Right kidney (tissue), 1 donor: ENCODE data around the gene CCDC178.
"Not testable (repeated sequence)": the region's sequence is repeated elsewhere in the genome, so short reads cannot be mapped to it uniquely, and the experiment has no call there.

Source experiments
- DNase-seq: peaks from one replicate; pipeline ENCODE4 v3.0.0-alpha.2; 2016

Gene CCDC178

DNA sequence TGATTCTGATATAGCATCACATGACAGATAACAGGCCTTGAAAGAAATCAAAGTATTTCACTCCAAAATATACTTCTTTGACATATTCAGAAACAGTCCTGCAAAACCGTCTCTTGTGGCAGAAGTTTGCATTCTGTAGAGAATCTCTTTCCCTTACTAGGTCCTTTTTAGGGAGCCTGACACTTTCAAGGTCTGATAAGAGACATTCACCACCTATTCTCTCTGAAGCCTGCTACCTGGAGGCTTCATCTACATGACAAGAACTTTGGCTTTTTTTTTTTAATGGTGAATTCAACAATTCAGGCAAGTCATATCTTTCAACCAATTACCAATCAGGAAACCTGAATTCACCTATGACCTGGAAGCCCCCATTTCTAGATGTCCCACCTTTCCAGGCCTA lies 83.8 kb downstream of the CCDC178 start:
- DNase-seq = no peak

DNA sequence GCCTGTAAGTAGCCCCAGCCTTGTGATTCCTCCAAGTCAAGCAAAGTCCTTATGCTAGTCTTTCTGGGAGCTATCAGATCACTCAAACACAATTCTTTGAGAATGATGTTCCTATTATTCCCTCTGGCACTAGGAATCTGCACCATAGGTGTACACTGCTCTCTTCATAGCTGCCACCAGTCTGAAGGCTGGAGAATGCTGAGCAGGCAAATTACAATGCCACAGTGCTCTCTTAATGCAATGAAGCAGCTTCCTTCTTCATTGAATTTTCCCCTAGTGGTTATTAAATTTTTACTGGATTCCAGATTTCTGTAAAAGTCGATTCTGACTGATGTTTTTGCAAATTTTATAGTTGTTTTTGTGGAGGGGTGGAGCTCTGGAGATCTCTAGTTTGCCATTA lies 84.8 kb downstream of the CCDC178 start:
- DNase-seq = no peak

DNA sequence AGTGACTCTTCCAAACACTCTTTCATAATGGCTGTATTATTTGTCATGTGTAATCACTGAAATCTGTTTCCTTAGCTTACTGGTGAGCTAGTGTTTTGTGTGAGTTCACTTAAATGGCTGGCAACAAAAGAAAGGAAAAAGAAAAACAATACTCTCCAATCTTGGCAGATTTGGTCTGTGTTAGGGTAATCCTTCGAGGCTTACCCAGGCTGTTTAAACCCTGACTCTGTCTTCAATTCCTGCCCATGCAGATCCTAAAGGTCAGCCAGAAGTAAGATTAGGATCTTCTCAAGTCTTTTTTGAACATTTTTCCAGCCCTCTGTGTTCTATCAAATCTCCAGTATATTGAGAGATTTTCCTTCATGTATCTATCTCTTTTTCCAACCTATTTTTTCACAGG lies 85.3 kb downstream of the CCDC178 start:
- DNase-seq = no peak

DNA sequence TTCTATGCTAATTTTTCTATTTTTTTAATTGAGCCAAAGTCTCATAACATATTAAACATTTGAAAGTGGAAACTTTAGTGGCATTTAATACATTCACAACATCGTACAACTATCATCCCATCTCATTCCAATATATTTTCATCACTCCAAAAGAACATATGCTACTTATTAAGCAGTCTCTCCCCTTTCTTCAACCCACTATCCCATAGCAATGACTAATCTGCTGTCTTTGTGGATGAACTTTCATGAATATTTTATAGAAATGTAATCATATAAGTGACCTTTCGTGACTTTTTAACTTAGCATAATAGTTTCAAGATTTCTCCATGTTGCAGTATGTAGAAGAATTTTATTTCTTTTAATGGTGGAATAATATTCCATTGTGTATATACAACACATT lies 90.3 kb downstream of the CCDC178 start:
- DNase-seq = no peak

DNA sequence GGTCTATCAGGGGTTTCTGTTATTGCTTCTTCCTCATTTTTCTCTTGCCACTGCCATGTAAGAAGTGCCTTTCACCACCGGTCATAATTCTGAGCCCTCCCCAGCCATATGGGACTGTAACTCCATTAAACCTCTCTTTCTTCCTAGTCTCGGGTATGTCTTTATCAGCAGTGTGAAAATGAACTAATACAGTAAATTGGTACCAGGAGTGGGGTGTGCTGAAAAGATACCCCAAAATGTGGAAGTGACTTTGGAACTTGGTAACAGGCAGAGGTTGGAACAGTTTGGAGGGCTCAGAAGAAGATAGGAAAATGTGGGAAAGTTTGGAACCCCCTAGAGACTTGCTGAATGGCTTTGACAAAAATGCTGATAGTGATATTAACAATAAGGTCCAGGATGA lies 100.8 kb downstream of the CCDC178 start:
- not testable (repeated sequence) for DNase-seq

DNA sequence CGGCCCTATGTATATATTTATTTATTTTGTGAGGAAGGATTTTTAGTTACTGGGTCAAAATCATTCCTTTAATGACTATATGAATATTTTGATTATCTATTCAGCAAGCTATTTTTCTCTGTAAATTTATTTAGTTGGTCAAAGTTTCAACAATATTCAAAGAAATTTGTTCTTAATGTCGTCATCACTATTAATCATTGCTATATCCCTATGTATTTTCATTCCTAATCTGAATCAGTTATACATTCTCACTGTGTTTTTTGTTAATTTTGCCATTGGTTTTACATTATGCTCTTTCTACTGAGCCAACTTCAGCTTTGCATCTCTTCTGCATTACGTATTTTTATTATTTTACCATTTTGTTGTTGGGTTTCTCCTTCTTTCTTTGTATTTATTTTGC lies 105.7 kb downstream of the CCDC178 start:
- no peak for DNase-seq

DNA sequence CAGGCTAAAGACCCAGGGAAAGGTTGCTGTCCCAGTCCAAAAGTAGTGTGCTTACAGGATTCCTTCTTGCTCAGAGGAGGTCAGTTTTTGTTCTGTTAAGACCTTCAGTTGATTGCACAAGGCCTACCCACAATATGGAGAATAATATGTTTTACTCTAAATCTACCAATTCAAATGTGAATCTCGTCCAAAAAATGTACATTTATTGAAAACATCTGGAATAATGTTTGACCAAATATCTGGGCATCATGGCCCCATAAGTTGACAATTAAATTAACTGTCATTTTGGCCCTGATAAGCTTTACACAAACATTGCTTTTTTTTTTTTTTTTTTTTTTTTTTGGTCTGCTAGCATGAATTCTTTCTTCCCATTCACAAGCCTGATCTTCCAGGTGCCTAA lies 109.8 kb downstream of the CCDC178 start:
- no peak for DNase-seq

DNA sequence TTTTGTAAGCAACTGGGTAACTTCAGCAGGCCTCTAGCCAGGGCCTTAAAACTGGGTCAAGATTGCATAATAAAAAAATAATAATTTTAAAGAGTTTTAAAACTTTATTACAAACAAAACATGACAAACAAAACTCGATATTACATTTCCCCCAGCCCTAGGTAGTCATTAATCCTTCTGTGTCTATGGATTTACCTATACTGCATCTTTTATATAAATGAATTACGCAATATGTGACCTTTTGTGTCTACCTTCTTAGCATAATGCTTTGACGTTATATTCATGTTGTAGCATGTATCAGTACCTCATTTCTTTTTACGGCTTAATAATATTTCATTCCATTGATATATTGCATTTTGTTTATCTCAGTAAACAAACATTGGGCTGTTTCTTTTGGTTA lies 113.5 kb downstream of the CCDC178 start:
- no peak for DNase-seq

DNA sequence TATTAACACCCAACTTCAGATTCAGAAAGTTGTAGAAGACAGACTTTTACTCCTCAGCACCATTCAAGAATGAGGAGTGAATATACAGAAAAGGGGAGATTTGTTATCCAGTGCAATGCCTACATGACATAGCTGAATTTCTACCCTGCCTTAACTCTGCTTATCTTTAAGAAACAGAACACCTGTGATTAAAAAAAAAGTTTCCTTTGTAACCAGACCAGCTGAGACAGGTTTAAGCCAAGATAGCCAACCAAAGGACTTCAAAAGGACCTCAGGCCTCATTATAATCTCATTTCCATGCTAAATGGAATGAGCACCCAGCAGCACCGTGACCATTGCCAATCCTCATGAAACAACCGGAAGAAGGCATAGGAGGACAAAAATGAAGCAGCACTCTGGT lies 122.9 kb downstream of the CCDC178 start:
- DNase-seq = no peak

DNA sequence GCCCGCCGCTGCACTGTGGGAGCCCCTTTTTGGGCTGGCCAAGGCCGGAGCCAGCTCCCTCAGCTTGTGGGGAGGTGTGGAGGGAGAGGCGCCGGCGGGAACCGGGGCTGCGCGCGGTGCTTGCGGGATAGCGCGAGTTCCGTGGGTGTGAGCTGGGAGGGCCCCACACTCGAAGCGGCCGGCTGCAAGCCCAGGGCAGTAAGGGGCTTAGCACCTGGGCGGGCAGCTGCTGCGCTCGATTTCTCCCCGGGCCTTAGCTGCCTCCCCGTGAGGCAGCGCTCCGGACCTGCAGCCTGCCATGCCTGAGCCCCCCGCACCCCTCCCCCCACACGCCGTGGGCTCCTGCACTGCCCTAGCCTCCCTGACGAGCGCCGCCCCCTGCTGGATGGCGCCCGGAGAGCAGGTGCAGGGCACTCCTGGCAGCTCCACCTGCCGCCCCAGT lies 124.4 kb downstream of the CCDC178 start:
- DNase-seq = no peak

DNA sequence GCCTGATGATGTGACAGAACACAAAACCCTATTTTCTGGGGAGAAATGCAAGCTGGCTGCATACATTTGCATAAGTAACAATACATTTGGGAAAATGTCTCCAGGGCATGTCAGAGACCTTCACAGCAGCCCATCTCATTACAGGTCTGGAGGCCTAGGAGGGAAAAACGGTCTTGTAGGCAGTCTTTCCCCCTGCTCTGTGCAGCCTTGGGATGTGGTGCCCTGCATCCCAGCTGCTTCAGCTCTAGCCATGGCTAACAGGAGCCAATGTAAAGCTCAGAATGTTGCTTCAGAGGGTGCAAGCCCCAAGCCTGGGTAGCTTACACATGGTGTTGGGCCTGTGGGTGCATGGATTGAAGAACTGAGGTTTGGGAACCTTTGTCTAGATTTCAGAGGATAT lies 133.0 kb downstream of the CCDC178 start:
- no peak for DNase-seq

DNA sequence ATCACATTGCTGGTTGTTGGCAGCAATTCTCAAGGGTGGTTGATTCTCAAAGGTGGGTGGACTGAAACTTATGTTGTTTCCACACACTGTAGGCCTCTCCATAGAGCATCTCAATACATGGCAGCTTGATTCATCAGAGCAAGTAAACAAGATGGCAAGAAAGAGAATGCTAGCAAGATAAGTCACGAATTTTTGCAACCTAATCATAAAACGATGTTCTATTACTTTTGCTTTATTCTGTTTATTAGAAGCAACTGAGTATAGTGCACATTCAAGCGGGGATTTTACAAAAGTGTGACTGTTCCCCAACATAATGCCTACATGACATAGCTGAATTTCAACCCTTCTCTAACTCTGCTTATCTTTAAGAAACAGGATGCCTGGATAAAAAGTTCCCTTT lies 136.2 kb downstream of the CCDC178 start:
- no peak for DNase-seq

DNA sequence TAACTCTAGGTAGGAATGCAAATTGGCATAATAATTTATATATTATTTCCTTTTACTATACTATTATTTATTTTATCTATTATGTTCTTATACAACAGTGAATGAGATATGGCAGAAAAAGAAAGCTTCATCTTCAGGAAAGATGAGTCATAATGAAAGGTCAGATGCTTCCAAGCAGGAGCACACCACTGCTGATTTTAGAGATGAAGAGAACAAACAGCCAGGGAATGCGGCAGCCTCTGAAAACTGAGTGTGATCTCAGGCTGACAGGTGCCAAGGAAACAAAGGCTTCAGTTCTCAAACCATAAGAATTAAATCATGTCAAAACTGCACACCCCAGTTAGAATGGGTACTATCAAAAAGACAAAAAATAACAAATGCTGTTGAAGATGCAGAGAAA lies 149.0 kb downstream of the CCDC178 start:
- no peak for DNase-seq

DNA sequence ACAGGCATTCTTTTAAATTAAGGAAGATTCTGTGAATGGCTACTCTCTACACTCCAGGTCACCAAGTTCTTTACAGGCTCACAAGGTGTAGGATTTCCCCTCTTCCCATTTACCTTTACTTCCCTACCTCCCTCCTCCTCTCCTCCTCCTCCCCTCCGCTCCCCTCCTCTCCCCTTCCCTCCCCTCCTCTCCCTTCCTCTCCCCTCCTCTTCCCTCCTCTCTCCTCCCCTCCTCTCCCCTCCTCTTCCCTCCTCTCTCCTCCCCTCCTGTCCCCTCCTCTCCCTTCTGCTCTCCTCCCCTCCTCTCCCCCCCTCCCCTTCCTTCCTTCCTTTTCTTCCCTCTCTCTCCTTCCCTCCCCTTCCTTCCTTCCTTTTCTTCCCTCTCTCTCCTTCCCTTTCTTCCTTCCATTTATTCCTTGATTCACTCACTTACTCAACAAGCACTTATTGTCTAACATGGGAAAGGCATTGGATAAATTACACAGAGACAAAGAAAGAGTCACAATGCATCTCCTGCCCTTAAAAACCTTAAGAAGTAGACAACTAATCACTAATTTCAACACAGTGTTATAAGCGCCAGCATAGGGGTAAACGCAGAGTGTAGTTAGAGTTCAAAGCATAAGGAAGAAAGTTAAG lies 152.3 kb downstream of the CCDC178 start:
- DNase-seq = no peak

DNA sequence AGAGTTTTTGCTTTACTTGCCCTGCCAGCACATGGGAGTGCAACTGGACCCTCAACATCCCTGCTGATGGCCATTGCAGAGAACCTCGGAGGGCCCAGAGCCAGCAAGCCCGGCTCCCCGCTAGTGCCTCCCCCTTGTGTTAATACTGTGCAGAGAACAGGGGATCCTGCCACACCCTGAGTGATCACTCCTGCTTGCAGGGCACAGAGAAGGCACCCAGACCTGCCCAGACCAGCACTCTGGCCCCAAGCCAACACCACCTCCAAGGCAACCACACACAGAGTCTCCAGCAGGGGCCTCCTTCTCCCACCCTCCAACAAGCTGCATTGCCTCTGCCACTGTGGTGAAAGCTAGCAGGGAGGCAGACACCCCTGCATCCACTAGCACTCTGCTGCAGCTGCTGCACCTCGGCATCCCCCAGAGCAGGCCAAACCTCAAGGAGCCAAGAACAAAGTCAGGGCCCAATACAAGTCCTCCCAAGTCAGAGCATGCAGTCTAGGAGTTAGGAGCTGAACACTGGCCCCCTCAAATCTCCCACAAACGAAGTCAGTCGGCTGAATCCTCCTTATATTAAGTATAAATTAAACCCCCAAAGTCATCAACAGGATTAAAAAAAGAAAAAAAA lies 157.7 kb downstream of the CCDC178 start:
- no peak for DNase-seq

DNA sequence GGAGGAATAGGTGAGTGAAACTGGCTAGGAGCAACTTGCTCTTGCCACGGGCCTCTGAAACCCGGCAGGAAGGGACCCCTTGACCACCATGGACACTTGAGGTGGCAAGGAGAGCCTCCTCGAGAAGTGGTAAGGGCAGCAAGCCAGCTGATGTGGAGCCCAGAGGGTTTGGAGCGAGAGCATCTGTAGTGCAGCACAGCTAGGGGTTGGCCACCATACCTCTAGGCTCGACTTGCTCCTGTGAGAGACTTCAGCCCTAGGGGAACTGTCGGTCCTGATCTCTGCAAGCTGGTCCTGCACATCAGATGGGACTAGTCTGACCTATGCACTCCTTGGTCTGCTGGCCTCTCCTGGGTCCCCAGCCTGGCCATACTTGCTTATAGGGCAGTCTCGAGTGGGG lies 158.4 kb downstream of the CCDC178 start:
- no peak for DNase-seq

DNA sequence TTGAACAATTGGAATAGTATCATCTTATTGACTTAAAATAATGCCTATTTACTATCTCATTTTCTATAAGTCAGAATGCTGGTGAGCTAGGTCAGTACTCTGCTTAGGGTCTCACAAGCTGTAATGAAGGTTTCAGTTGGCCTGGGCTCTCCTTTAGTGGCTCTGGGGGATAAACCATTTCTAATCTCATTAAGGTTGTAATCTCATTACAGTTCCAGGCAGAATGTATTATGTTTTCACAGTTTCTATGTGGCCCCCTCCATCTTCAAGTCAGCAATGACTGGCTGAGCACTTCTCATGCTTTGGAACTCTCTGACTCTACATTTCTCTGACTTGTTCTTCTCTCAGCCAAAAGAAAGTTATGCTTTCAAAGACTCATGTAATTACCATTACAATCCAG lies 163.1 kb downstream of the CCDC178 start:
- no peak for DNase-seq

DNA sequence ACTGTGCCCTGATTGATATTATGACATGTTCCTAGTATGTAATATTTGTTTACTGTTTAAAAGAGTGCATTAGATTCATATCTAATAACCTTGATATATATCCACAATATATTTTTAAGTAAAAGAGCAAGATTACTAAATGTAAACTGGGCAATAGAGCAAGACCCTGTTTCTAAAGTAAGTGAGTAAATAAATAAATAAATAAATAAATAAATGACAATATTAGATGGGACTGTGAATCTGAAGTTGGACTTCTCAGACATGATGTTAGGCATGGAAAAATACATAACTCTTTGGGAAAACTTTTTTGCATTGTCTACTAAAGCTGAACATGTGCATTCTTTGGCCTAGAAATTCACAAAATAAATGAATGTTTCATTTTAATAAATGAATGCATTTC lies 164.7 kb downstream of the CCDC178 start:
- no peak for DNase-seq

DNA sequence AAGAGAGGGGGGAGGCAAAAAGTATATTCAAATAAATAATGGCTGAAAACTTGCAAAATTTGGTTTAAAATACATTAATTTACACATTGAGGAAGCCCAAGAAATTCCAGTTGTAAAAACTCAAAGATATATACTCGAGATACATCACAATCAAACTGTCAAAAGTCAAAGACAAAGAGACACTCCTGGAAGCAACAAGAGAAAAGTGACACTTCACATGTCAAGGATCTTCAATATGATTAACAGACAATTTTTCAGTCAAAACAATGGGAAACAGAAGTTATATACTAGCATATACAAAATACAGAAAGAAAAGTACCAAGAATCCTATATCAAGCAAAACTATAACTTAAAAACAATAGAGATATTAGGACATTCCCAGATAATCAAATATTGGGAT lies 170.2 kb downstream of the CCDC178 start:
- DNase-seq = no peak

DNA sequence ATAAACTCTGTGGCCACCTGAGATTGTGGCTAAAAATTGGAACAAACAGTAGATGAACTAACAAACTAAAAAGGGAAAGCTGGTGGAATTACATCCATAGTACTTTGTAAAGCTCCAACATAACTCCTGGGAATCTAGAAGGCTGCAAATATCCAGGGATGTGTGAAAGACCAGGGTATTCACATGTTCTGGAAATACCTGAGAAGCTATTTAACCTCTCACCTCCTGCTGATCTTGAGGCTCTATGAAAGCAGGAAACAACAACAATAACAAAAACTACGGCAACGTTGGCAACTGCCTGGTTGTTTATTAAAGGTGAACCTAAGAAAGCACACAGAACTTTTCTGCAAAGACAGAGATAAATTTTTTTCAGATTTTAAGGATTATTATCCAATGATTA lies 171.3 kb downstream of the CCDC178 start:
- DNase-seq = no peak

DNA sequence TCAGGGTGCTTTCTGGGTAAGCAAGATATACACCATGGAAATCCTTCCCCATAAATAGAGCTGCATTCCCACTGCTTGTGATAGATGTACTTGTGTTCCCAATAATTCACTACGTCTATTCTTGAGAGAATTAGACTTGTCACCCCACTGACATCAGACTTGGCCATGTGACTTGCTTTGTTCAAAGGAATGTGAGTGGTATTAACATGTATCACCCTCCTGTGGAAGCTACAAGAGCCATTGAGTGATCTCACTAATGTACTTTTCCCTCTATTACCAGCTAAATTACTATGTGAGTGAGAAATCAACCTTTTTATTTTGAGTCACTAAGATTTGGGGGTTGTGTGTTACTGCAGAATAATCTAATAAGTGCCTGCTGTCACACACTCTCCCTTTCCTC lies 176.0 kb downstream of the CCDC178 start:
- no peak for DNase-seq

DNA sequence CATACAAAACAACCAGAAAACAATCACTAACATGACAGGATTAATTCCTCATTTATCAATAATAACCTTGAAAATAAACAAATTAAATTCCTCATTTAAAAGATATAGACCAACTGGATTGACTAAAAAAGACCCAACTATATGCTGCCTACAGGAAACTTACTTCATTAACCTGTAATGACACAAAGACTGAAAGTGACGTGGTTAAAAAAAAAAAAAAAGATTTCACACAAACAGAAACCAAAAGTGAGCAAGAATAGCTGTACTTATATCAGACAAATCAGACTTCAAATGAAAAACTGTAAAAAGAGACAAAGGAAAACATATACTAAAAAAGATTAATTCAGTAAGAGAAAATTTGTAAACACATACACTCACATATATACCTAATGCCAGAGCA lies 201.2 kb downstream of the CCDC178 start:
- no peak for DNase-seq

DNA sequence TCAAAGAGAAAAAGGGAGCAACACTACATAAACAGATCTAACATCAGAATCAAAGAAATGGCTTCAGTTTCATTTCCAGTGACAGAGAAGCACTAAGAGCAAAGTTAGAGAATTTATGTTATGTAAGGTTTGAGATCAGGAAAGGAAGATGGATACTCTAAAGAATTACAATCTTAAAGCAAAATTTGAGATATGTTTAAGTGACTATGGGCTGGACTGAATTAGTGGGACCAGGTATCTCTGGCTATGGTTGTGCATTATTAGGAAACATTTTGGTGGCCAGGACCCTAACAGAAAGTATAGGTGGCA lies 208.2 kb downstream of the CCDC178 start:
- DNase-seq = no peak

DNA sequence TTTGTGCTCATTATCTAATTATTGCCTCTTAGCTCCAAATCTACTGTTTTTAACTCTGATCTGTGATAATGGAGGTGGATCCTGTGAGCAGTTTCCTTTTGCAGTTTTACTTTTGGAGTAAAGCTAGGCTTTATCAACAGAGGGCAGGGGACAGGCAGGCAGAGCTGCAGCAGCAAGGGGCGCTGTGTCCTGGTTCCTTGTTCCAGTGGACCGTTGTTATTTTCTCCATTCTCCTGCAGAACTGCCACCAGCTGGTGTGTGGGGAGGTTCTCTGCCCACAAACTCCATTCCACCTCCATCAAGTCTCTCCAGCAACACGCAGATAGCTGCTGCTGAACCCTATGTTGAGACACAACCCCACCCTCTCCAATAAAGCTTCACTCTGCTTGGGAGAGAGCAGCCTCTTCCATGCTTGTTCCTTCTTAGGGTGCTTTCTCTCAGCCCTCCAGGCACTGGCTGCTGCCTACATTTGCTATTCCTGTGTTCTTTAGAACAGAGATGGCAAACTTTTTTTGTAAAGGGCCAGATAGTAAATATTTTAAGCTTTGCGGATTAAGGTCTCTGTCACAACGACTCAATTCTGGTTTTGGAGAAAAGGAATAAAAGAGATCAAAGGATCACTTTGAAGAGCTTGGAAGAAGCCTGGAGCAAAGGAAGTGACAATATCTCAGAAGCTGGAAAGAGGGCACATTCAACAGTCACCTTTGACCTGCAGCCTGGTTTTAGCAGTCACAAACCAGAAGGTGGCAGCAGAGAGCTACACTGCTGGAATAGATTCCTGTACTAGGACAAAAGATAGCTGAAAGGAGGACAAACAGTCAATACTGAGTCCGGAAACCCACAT lies 208.8 kb downstream of the CCDC178 start:
- DNase-seq = peak; percentile 38
